H1 (cell line): ENCODE data around the gene ITSN1.

Source experiments
- CREB1 ChIP-seq: IDR thresholded peaks from 2 replicates; pipeline ENCODE4 v1.6.1; 2012; ENCODE audit warnings: inconsistent platforms
- JUN ChIP-seq: IDR thresholded peaks from 2 replicates; pipeline ENCODE4 v1.6.1; 2011; ENCODE audit warnings: low read depth, mild to moderate bottlenecking, improper control_type of control experiment, low read length
- KDM1A ChIP-seq: fragments of 200-600, 300-600 bp; sonication (generic); IDR thresholded peaks from 2 replicates; pipeline ENCODE4 v1.7.1; 2016; ENCODE audit warnings: mild to moderate bottlenecking, low read length, borderline replicate concordance
- MAFK ChIP-seq: IDR thresholded peaks from 2 replicates; pipeline ENCODE4 v1.6.1; 2012; ENCODE audit warnings: low read depth, mild to moderate bottlenecking, improper control_type of control experiment, low read length
- MAX ChIP-seq: IDR thresholded peaks from 2 replicates; pipeline ENCODE4 v1.6.1; 2012; ENCODE audit warnings: inconsistent platforms
- POLR2A ChIP-seq, 2 experiments: IDR thresholded peaks; 1 replicate in 1 of 2; 2 replicates in 1 of 2; pipeline ENCODE4 v1.6.1; 2011; ENCODE audit warnings: low read depth in 2 of 2, low read length in 2 of 2, mild to moderate bottlenecking in 2 of 2; ENCODE audit errors: control extremely low read depth in 1 of 2
- POU5F1 ChIP-seq: IDR thresholded peaks from 2 replicates; pipeline ENCODE4 v1.6.1; 2011; ENCODE audit warnings: low read depth, mild to moderate bottlenecking, low read length, moderate library complexity
- RNF2 ChIP-seq: fragments of 200-900, 300-1000 bp; sonication (generic); IDR thresholded peaks from 2 replicates; pipeline ENCODE4 v1.7.1; 2016; ENCODE audit warnings: borderline replicate concordance, low read depth, mild to moderate bottlenecking, antibody characterized with exemption, low read length; ENCODE audit not compliant: poor library complexity, severe bottlenecking; ENCODE audit errors: missing control alignments
- SIN3A ChIP-seq, 2 experiments: IDR thresholded peaks in 1 of 2; conservative IDR thresholded peaks in 1 of 2; 2 replicates each; pipeline ENCODE4 v1.6.1; 2011 to 2012; ENCODE audit warnings: low read length in 2 of 2, improper control_type of control experiment in 1 of 2, low read depth in 1 of 2, mild to moderate bottlenecking in 1 of 2
- TBP ChIP-seq: IDR thresholded peaks from 2 replicates; pipeline ENCODE4 v1.6.1; 2011; ENCODE audit warnings: low read depth, low read length, improper control_type of control experiment
- TF ChIP-seq, protein P1 (sequence below), 3 experiments: IDR thresholded peaks; 1 replicate in 2 of 3; 2 replicates in 1 of 3; pipeline versions ENCODE4 v1.5.1 to v1.6.1; 2011; ENCODE audit warnings: low read length in 3 of 3, mild to moderate bottlenecking in 3 of 3, inconsistent platforms in 2 of 3, low read depth in 1 of 3, moderate library complexity in 1 of 3; ENCODE audit not compliant: insufficient read depth in 1 of 3; ENCODE audit errors: control extremely low read depth in 1 of 3

DNA sequence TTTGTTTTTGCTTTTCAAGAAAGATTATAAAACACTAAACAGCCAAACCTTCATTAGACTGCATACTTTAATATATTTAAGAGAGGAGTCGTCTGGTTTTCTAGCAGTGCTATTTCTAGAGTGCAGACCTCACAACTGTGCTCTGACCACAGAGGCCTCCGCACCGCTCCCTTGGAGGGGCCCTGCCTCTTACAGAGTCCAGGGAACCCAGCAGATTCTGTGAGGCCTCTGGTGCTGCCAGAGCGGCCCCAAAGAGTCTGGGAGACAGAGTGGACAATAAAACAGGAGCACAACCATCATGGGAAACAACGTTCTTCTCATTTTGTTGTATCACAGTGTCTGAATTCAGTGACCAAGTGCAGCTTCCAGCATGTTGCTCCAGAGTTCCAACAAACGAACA, 267.5 kb downstream of the ITSN1 start:
- TF ChIP-seq TBP (no peak), RNF2 (no peak), JUN (no peak), MAX (no peak), KDM1A (no peak), CREB1 (no peak), SIN3A (conservative IDR thresholded peaks at IDR 0.05 in 1 of 2, IDR thresholded peaks at IDR 0.05 in 1 of 2; ENCODE audit: low read depth in 1 of 2, low read length in 2 of 2) (no peak), MAFK (no peak), POLR2A (IDR thresholded peaks at IDR 0.05; ENCODE audit: control extremely low read depth in 1 of 2, low read depth in 2 of 2, low read length in 2 of 2) (no peak), POU5F1 (no peak)
- TF ChIP-seq, protein P1, sequence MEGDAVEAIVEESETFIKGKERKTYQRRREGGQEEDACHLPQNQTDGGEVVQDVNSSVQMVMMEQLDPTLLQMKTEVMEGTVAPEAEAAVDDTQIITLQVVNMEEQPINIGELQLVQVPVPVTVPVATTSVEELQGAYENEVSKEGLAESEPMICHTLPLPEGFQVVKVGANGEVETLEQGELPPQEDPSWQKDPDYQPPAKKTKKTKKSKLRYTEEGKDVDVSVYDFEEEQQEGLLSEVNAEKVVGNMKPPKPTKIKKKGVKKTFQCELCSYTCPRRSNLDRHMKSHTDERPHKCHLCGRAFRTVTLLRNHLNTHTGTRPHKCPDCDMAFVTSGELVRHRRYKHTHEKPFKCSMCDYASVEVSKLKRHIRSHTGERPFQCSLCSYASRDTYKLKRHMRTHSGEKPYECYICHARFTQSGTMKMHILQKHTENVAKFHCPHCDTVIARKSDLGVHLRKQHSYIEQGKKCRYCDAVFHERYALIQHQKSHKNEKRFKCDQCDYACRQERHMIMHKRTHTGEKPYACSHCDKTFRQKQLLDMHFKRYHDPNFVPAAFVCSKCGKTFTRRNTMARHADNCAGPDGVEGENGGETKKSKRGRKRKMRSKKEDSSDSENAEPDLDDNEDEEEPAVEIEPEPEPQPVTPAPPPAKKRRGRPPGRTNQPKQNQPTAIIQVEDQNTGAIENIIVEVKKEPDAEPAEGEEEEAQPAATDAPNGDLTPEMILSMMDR (IDR thresholded peaks at IDR 0.05; ENCODE audit: control extremely low read depth in 1 of 3, insufficient read depth in 1 of 3, low read depth in 1 of 3, low read length in 3 of 3) = no peak
